HG03064 (cell line): ENCODE results near the gene TERT.
"Not testable (repeated sequence)": the region's sequence is repeated elsewhere in the genome, so short reads cannot be mapped to it uniquely, and the experiment has no call there.

Source experiments
- ATAC-seq: cut with Tn5 transposase; IDR thresholded peaks from one replicate; pipeline ENCODE4 v1.9.1; 2021; ENCODE audit warnings: low read depth; ENCODE audit not compliant: unreplicated experiment

Gene TERT

DNA sequence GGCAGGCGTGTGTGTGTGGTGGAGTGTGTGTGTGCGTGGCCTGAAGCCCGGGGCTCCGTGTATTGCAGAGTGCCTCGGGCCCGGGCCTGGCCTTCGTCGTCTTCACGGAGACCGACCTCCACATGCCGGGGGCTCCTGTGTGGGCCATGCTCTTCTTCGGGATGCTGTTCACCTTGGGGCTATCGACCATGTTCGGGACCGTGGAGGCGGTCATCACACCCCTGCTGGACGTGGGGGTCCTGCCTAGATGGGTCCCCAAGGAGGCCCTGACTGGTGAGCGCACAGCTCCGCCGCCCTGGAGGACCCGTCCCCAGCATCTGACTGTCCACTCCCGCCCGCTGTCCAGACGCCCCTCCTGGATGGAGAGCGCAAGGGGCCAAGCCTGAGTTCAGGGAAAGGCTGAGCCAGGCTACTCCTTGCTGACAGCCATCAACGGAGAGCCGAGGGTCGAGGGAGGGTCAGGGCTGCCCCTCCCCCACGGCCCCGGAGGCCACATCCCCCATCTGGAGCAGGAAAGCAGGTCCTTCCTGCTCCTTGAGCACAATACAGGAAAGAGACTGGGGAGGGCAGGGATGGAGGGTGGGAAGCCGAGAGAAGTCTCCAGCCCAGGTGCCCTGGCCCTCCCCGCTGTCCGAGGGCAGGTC, 51.3 kb downstream of the TERT start:
- no peak for ATAC-seq

DNA sequence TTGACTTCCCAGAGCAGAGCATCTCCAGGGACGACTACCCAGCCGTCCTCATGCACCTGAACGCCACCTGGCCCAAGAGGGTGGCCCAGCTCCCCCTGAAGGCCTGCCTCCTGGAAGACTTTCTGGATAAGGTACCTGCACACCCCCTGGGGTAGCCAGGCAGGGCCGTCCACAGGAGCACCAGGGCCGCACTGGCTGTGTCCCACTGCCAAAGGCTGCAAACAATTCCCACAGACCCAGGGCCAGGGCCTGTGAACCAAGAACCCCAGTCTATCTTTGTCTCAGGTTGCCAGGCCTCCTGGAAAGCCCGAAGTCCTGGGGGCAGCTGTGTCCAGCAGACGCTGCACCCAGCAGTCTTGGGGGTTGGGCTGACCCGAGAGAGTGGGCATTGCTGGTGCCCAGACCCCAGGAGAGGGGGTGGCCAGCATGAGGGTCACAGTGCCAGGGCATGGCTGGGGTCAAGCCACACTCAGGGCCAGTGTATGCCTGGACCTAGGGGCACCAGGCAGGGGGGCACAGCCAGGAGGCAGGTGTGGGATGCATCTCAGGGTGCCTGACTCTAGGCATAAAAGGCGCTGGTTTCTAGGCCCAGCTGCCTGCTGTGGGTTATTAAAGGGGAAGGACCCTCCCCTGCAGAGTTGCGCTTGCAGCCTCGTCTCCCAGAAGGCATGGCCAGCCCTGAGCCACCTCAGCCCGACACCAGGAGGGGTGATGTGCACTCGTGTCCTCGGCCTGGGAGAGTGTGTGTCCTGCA, 52.0 kb downstream of the TERT start:
- ATAC-seq: no peak

DNA sequence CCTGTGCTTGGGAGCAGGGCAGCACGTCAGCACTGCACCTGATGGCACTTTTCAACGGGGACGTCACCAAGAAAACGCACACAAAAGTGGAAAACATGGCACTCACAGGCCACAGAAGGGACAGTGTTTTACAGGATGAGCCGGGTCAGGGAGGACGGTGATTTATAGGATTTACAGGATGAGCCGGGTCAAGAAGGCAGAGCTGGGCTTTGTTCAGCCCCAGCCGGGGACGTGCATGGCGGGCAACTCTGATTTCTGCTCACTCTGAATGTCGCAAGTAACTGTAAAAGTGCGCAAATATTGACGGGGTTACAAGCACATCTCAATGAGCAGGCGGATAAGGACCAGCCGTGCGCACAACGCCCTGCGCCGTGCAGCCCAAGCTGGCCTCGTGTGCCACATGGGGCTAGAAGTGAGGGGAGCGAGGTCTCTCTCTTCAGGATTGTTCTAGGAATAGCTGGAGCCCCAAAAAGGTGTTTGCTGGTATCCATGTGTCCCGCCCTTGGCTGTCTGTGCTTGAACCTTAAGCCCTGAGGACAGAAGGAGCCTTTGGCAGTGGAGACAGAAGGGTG, 53.3 kb downstream of the TERT start:
- no peak for ATAC-seq

DNA sequence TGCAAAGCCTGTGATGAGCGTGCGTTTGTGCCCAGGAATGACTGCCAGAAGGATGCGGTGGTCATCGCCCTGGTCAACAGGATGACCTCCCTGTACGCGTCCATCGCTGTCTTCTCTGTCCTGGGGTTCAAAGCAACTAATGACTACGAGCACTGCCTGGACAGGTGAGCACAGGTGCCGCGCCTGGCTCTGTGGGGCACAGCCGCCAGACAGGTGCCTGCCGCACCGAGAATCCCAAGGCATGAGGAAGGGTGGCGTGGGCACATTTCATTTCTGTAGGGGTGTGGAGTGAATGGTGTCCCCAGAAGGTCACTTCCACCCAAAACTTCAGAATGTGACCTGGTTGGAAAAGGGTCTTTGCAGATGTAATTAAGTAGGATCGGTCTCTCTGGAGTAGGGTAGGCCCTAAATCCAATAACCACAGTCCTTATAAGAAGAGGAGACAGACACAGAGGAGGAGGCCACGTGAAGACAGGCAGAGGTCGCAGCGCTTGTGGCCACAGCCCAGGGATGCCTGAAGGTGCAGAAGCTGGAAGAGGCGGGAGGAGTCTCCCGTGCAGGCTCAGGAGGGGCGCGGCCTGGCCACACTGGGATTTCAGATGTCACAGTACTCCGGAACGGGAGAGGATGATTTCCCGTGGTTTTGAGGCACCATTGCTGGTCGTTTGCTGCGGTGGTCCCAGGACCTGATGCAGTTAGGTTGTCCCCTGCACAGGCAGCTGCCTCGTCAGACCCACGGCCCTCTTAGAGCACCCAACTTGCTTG, 54.2 kb downstream of the TERT start:
- ATAC-seq: no peak

DNA sequence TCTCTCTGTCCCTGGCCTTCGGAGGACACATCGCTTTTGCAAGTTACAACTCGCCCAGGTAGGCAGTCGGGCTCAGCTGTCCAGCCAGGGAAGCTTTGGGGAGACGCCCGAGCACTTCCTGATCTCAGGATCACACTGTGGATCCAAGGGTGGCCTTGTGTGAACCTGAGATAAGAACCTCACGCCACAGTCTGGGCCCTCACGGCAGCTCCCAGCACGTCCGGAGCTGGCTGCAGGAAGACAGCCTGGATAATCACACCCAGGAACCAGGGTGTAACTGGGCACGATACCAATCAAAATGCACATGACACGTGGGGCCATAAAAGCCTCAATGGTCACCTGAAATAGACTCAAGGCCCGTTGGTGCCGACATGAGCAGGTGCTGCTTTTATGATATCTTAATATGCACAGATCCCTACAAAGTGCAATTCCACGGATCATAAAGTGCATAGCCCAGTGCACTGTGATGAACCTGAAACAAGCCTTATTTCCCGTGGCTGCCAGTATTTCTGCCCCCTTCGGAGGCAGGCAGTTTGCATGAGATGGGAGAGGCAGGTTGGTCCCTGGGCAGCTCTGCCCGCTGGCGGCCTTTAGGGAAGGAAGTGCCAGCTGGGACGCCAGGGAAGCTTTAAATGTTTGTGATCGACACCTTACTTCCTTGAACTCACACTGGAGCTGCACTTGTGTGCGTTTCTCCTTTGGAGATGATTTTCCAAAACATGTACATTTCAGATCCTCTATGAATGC, 55.2 kb downstream of the TERT start:
- no peak for ATAC-seq

DNA sequence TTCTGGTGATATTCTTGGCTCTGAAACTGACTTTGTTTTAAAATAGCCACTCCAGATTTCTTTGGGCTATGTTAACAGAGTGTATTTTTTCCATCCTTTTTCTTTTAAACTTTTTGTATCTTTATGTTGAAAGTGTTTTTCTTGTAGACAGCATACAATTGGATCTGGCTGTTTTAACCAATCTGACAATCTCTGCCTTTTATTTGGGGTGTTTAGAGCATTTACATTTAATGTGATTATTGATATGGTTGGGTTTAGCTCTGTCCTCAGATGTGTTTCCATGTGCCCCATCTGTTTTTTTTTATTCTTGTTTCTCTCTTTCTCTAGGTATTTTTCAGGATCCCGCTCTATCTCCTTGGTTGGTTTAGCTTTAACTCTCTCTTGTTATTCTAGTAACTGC, 59.0 kb downstream of the TERT start:
- no peak for ATAC-seq

DNA sequence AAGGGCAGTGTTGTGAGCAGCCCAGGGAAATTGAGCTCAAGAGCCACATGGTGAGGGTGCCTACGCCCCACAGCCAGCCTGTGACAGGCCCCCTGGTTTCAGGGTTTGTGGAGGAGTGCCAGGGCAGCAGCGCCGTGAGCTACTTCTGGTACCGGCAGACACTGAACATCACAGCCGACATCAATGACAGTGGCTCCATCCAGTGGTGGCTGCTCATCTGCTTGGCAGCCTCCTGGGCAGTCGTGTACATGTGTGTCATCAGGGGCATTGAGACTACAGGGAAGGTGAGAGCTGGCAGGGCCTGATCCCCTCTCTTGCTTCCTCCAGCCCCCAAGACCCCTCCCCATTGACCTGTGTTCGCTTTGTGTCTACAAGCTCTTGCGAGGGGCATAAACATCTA, 59.5 kb downstream of the TERT start:
- no peak for ATAC-seq

DNA sequence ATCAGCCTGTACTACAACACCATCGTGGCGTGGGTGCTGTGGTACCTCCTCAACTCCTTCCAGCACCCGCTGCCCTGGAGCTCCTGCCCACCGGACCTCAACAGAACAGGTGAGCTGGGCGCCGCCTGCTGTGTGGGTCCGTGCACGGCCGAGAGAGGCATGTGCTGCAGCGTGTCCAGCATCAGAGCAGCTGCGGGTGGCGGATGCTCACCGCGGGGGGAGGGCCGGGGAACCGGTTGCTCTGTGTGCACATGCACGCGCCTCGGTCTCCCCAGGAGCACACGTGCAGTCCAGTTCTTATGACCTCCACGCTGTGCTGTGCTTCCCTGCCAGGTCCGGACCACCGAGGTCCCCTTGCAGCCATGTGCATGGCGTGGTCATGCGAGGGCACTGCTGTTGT, 62.1 kb downstream of the TERT start:
- no peak for ATAC-seq

DNA sequence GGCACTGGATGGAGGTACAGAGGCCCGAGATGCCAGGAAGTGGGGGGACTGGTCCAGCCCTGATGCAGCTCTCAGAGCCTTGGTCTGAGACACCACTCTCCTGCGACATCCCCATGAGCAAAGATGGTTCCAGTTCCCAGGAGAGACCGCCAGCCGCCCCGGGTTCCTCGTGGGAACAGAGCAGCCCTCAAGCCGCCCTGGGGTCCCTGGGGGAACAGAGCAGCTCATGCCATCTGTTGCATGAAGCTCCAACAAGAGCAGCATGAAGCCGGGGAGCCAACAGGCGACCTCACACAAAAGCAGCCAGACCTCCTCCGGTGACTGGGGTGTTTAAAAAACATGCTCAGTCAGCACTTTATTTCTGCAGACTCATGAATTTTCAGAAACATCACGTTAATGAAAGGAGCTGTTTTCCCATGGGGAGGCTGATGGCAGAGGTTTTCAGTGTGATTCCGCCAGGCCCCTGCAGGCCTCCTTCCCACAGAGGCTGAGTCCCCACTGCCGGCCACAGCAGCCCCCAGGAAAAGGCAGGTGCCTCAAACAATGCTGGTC, 63.4 kb downstream of the TERT start:
- ATAC-seq: no peak

DNA sequence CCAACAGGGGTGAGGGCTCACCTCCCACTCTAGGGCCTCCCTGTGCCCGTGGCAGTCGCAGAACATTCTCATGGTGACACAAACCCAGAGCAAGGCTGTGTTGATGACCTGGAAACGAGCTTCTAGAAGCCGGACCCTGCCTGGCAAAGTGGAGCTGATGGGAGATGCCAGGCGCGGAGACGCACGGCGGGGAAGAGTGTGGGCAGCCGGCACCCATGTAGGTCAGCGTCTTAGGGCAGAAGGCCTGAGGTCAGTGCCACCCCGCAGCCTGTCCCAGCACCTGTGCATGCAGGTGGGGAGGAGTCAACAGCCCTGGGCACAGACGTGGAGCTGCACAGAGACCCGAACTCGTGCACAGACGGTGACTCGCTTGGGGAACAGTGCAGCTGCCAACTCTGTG, 64.3 kb downstream of the TERT start:
- no peak for ATAC-seq

DNA sequence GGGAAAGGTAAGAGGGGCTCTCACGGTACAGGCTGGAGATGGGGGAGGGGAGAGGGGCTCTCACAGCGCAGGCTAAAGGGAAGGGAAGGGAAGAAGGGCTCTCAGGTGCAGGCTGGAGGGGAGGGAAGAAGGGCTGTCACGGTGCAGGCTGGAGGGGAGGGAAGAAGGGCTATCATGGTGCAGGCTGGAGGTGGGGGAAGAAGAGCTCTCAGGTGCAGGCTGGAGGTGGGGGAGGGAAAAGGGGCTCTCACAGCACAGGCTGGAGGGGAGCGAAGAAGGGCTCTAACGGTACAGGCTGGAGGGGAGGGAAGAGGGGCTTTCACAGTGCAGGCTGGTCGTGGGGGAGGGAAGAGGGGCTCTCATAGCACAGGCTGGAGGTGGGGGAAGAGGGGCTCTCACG, 65.0 kb downstream of the TERT start:
- no peak for ATAC-seq

DNA sequence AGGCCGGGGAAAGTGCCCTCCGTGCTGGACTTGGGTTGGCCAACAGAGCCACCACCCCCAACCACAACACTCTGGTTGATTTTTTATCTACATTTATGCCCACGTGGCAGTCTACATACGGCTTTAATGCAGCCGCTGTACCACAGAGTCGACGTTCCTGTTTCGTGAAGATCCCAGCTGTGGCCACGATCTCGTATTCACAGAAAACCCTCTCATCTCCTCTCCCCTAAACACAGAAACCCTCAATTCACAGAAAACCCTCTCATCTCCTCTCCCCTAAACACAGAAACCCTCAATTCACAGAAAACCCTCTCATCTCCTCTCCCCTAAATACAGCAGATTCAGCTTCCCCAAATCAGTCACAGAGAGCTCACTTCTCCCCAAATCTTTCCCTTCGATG, 65.8 kb downstream of the TERT start:
- not testable (repeated sequence) for ATAC-seq

DNA sequence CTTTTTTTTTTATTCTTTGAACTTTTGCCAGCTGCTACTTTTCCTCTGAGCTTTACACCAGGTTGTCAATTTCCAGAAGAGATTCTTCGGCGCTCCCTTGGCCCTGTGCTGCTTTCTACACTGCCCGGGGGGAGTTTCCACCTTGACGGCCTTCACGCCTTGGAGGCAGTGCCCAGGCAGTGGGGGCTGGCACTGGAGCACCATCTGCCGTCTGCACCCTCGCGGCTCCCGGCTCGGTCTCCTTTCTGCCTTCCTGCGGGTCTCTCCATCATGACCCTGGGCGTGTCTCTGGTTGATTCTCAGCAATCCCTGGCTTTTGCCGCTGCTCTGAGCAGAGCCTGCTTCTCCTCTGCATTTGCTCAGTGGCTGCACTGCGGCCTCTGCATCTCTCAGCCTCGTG, 66.7 kb downstream of the TERT start:
- ATAC-seq: no peak

DNA sequence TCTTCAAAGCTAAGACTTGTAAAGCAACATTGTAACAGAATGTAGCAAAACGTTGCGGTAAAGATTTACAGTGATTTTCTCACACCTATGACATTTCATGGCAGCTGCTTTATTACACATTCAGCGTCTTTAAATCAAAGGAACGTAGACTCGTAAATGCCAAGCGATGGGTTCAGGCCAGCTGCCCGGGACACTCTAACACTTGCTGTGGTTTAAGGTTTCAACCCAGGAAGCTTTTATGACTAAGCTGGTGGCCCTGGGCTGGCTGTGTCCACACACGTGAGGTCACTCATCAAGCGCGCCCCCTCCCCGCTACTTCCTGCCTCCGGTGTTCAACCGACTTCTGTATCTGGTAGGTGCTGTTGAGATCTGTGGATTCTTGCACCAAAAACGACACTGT, 67.2 kb downstream of the TERT start:
- no peak for ATAC-seq

DNA sequence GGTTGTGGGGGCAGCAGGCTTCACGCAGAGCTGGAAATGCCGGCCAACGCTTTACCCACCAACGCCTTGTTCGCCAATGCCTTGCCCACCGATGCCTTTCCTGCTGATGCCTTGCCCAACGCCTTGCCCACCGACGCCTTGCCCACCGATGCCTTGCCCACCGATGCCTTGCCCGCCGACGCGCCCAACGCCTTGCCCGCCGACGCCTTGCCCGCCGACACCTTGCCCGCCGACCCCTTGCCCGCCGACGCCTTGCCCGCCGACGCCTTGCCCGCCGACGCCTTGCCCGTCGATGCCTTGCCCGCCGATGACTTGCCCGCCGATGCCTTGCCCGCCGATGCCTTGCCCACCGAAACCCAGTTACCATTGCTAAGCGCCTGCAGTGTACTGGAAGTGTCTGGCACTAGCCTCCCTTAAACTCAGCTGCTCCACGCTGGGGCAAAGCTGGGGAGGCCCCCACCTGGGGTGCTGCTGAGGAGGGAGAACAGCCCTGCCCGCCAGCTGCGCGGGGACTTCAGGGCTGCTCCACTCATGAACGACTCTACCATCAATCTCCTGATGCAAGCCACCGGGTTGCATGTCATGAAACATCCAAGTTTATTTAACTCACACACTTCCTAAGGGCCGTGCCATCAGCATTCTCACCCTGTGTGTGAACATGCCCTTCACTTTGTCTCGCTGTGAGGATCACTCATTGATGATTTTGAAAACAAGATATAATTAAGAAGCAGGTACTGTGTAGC, 67.9 kb downstream of the TERT start:
- no peak for ATAC-seq

DNA sequence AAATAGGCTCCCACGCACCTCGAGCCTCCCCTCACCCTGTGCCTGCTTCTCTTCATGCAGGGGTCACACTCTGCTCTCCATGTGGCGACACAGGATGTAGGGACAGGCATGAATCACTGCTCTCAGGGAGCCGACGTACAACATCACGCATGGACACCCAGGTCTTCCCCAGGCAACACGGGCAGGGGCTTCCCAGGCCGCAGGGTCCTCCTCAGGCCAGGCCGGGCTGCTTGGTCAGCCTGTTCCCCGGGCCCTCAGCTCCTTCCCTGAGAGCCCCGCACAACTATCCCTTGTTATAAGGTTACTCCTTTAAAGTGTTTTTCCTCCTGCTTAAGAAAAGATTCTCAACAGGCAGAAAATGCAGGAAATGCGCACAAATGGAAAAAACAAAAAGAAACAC, 68.6 kb downstream of the TERT start:
- ATAC-seq: no peak

DNA sequence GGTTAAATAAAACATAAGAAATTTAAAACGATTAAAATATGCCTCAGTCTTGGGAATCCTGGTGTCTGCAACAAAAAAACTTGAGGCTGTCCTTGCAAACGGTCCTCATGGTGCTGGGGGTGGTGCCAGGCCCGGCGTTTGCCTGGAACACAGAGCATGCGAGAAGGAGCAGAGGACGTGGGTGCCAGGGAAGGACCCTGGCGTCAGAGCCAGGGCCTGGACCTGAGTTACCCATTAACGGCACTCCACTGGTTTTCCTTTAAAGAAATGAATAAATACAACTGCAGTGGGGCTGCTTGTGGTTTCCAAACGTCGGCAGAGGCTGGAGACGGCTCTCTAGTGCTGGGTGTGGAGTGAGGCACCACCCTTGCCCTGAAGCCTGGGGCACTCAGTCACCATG, 69.8 kb downstream of the TERT start, which contains the start of gene SLC6A18:
Gene SLC6A18, plus strand, starts transcription at position 301 of the 400 bp plus-strand sequence. Its CDS starts 97 bp downstream, at position 398.
- ATAC-seq: no peak

DNA sequence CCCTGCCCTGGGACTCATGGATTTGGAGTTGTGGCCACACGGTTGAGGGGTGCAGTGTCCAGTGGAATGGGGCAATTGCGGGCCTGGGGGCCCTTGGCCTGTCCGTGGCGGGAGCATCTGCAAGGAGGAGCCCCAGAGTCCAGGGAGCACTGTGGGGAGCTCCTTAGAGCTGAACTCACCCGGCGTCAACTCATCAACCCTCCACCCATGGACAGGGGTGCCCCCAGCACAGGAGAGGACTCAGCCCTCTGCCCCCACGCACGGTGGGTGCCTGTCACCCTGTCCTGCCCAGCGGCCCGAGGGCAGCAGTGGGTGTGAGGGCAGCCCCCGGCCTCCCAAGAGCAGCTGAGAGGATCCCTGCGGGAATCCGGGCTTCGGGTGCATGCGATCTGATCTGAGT, 70.2 kb downstream of the TERT start:
- no peak for ATAC-seq

DNA sequence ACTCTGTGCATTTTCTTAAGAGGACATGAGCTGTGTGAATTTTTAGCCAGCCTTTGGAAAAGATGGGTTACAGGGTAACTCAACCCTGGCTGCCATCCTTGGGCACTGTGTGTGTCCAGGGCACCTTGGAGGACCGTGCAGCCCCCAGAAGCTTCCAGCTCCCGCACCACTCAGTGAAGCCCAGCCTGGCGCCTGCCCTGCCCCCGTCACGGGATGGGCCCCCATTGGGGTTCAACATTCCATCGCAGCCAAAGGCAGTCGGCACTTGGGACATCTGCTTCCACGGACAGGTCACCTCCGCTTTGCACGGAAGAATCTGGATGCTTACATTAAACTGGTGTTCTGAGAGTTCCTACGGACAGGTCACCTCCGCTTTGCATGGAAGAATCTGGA, 71.6 kb downstream of the TERT start:
- ATAC-seq: no peak
